ENCODE measurements around the gene YARS1. TPM values are rescaled to one million over a fixed set of nuclear protein-coding genes. Genes with fewer than 3 reads are reported as not detected.

YARS1 gene
- total and polyA plus RNA-seq, 2 of the 13 experiments (the other 11 are each of a cell fraction or from before 2014, with no cell fraction given) = 50.1 to 113 TPM

DNA sequence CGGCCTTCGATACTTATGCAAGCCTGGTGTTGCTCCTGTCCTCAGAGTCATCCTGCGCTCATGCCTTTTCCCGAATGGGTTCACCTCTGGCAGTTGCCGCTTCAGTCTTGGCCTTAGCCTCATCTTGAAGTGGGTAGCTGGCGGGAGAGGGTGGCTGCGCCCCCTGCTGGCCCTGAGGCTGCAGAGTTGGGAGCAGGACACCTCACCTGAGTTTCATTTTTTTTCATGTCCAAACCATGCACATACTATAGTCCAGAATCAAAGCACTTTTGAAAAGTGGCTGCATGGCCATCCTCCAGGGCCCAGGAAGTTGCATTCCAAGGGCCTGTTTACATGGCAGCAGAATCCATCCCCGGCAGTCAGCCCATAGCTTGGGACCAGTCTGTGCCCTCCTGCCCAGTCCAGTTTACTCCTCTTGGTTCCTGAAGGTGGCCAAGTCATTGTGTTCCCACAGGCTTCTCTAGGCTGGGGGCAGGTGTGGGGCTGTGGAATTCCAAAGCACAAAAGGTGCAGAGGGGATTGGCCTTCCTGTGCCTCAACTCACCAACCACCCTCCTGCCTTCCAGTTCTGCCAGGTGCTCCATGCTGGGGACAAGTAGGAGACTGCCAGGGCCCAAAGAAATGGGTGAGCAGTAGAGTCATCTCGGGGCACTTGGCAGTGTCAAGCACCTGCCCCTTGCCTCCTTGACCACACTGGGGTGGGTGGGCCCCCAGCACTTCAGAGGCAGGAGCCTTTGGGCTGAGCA is 44.0 kb downstream of the YARS1 start (continued):
- TF ChIP-seq MAZ (IDR thresholded peaks at IDR 0.05; ENCODE audit: borderline replicate concordance, low read depth, low read length) = no peak
- peak; percentile 60; the same call in 1 of the 2 replicates for TF ChIP-seq MAZ (CRISPR knock-in tag; IDR thresholded peaks at IDR 0.05; ENCODE audit: low read depth)
- no peak for TF ChIP-seq SP2 (CRISPR knock-in tag; IDR thresholded peaks at IDR 0.05)
- no peak for TF ChIP-seq TCF12 (IDR thresholded peaks at IDR 0.05)
- no peak for TF ChIP-seq TCF12 (CRISPR knock-in tag; IDR thresholded peaks at IDR 0.05)
- TF ChIP-seq AKNA (CRISPR knock-in tag; IDR thresholded peaks at IDR 0.05; ENCODE audit: borderline replicate concordance) = no peak
- TF ChIP-seq IRF2 (CRISPR knock-in tag; IDR thresholded peaks at IDR 0.05) = peak; percentile 60; the same call in 1 of the 2 replicates
- TF ChIP-seq, protein P1, sequence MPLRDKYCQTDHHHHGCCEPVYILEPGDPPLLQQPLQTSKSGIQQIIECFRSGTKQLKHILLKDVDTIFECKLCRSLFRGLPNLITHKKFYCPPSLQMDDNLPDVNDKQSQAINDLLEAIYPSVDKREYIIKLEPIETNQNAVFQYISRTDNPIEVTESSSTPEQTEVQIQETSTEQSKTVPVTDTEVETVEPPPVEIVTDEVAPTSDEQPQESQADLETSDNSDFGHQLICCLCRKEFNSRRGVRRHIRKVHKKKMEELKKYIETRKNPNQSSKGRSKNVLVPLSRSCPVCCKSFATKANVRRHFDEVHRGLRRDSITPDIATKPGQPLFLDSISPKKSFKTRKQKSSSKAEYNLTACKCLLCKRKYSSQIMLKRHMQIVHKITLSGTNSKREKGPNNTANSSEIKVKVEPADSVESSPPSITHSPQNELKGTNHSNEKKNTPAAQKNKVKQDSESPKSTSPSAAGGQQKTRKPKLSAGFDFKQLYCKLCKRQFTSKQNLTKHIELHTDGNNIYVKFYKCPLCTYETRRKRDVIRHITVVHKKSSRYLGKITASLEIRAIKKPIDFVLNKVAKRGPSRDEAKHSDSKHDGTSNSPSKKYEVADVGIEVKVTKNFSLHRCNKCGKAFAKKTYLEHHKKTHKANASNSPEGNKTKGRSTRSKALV (CRISPR knock-in tag; IDR thresholded peaks at IDR 0.05) = no peak
- TF ChIP-seq ZNF24 (IDR thresholded peaks at IDR 0.05) = no peak
- no peak for TF ChIP-seq ZNF879 (CRISPR knock-in tag; IDR thresholded peaks at IDR 0.05)
- TF ChIP-seq ZNF580 (CRISPR knock-in tag; IDR thresholded peaks at IDR 0.05; ENCODE audit: borderline replicate concordance, low read depth) = peak; percentile 28; the same call in 1 of the 2 replicates
- TF ChIP-seq FOSL2 (CRISPR knock-in tag; IDR thresholded peaks at IDR 0.05) = peak; percentile 49
- 0 out of 2 replicates have a peak, but pooled peaks have one; percentile 38 for TF ChIP-seq REPIN1 (CRISPR knock-in tag; IDR thresholded peaks at IDR 0.05; ENCODE audit: borderline replicate concordance, low read depth)
- peak; percentile 40; the same call in 1 of the 2 replicates for TF ChIP-seq ARNT2 (CRISPR knock-in tag; IDR thresholded peaks at IDR 0.05; ENCODE audit: low read depth)
- peak; percentile 93 for TF ChIP-seq ZBTB33 (CRISPR knock-in tag; IDR thresholded peaks at IDR 0.05)
- TF ChIP-seq CREB1 (IDR thresholded peaks at IDR 0.05) = no peak
- 0 out of 2 replicates have a peak, but pooled peaks have one; percentile 13 for TF ChIP-seq CREB1 (CRISPR knock-in tag; IDR thresholded peaks at IDR 0.05)
- TF ChIP-seq ZNF558 (CRISPR knock-in tag; IDR thresholded peaks at IDR 0.05; ENCODE audit: borderline replicate concordance) = 0 out of 2 replicates have a peak, but pooled peaks have one; percentile 47
- no peak for TF ChIP-seq ZNF652 (CRISPR knock-in tag; IDR thresholded peaks at IDR 0.05; ENCODE audit: borderline replicate concordance, low read depth)
- peak; percentile 97 for TF ChIP-seq STAG1 (CRISPR knock-in tag; IDR thresholded peaks at IDR 0.05)
- TF ChIP-seq GATAD2A (CRISPR knock-in tag; IDR thresholded peaks at IDR 0.05) = peak; percentile 36

Measured in HepG2 (cell line).